NT2/D1 (cell line): ENCODE measurements around the gene ITLN2.
"Not testable (repeated sequence)": the region's sequence is repeated elsewhere in the genome, so short reads cannot be mapped to it uniquely, and the experiment has no call there.

ENCODE experiments used
- DNase-seq: peaks from one replicate; pipeline ENCODE4 v3.0.0-alpha.2; 2011; ENCODE audit warnings: low read depth, low spot score
- H3K27me3 ChIP-seq: 2 replicates; pipeline ENCODE4 v1.6.0; 2011; ENCODE audit warnings: mild to moderate bottlenecking; ENCODE audit not compliant: insufficient read length, insufficient read depth
- H3K36me3 ChIP-seq: 2 replicates; pipeline ENCODE4 v1.6.1; 2011; ENCODE audit warnings: mild to moderate bottlenecking, low read length, mixed read lengths; ENCODE audit not compliant: insufficient read depth, insufficient read length
- H3K4me1 ChIP-seq: 2 replicates; pipeline ENCODE4 v1.5.1; 2011; ENCODE audit not compliant: insufficient read depth, insufficient read length
- H3K4me3 ChIP-seq: 2 replicates; pipeline ENCODE4 v1.5.1; 2011; ENCODE audit warnings: low read depth; ENCODE audit not compliant: insufficient read length
- H3K9ac ChIP-seq: 2 replicates; pipeline ENCODE4 v1.6.0; 2011; ENCODE audit warnings: low read depth; ENCODE audit not compliant: insufficient read length
- H3K9me3 ChIP-seq: 2 replicates; pipeline ENCODE4 v1.5.1; 2011; ENCODE audit warnings: mild to moderate bottlenecking, low read length; ENCODE audit not compliant: insufficient read depth
- SUZ12 ChIP-seq: IDR thresholded peaks from 2 replicates; pipeline ENCODE4 v1.6.1; 2011; ENCODE audit not compliant: insufficient read length, insufficient read depth; ENCODE audit errors: extremely low read depth
- YY1 ChIP-seq: IDR thresholded peaks from 2 replicates; pipeline ENCODE4 v1.6.1; 2011; ENCODE audit not compliant: insufficient read length, insufficient read depth
- ZNF274 ChIP-seq: IDR thresholded peaks from 2 replicates; pipeline ENCODE4 v1.6.1; 2011; ENCODE audit warnings: mild to moderate bottlenecking, low read depth, low read length

The ITLN2 gene

GRCh38 chr1:160993544-160994193 is 39.1 kb upstream of the ITLN2 start:
- Histone ChIP-seq H3K9ac (no peak overlapping the region), H3K9me3 (no peaks in the 10 kb centered on the region), H3K4me1 (peaks cover 5% of the 10 kb centered on the region), H3K36me3 (peaks cover 22% of the 10 kb centered on the region), H3K27me3 (no peaks in the 10 kb centered on the region), H3K4me3 (no peak overlapping the region)
- TF ChIP-seq SUZ12: no peak
- TF ChIP-seq YY1: no peak
- TF ChIP-seq ZNF274: no peak
- DNase-seq: no peak

GRCh38 chr1:160992036-160992435 is 37.4 kb upstream of the ITLN2 start:
- DNase-seq, H3K9me3 ChIP-seq, H3K4me1 ChIP-seq, H3K36me3 ChIP-seq, H3K4me3 ChIP-seq, H3K9ac ChIP-seq, H3K27me3 ChIP-seq: not testable (repeated sequence)

- DNase-seq: peak; percentile 40
- H3K4me3 ChIP-seq: peak overlapping the region; percentile 2
- no peaks in the 10 kb centered on the region for H3K9me3 ChIP-seq
- peaks cover 9% of the 10 kb centered on the region for H3K4me1 ChIP-seq
- H3K36me3 ChIP-seq: no peaks in the 10 kb centered on the region
- peak overlapping the region; percentile 22 for H3K9ac ChIP-seq
- no peak for TF ChIP-seq SUZ12
- TF ChIP-seq ZNF274: no peak
- no peak for TF ChIP-seq YY1
- no peaks in the 10 kb centered on the region for H3K27me3 ChIP-seq
Observed at GRCh38 chr1:160987359-160988050, 32.9 kb upstream of the ITLN2 start.

GRCh38 chr1:160985723-160986122 is 31.1 kb upstream of the ITLN2 start:
- TF ChIP-seq SUZ12 (no peak), YY1 (no peak), ZNF274 (no peak)
- no peaks in the 10 kb centered on the region for H3K36me3 ChIP-seq
- no peaks in the 10 kb centered on the region for H3K27me3 ChIP-seq
- no peaks in the 10 kb centered on the region for H3K9me3 ChIP-seq
- no peak for DNase-seq
- no peak overlapping the region for H3K9ac ChIP-seq
- H3K4me1 ChIP-seq: peaks cover 9% of the 10 kb centered on the region
- H3K4me3 ChIP-seq: no peak overlapping the region

DNA sequence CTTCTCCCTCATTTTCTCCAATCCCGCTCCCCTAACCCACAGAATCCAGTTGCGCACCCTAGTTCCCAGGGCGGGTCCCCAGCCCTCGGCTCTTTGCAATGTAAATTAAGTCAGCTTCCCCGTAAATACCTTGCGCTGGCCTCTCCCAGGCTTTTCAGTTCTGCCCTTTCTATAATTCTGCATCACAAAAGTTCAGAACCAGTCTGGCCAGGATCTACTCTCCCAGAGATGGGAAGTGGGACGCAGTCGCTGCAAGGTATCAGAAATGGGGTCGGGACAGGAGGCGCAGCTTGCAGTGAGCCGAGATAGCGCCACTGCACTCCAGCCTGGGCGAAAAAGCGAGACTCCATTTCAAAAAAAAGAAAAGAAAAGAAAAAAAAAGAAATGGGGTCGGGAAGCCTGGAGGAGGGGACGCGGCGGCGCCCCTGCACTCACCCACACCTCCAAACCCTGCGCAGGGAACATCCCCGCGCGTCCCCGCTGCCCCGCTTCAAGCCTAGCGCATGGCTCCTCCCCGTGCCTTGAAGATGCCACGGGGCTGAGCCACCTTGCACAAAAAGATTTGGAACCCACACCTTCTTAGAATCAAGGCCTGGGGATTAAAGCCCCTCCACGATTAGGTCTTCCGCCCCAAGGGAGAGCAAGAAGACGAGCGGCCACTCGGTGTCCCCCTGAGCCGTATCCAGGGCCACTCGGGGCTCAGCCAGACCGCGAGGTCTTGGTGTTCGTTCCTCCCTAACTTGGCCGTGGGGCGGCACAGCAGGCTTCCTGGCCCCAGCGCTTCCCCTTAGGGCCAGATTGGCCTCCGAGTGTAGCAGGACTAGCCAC is 27.2 kb upstream of the ITLN2 start:
- peak overlapping the region; percentile 86 for H3K9ac ChIP-seq
- H3K4me3 ChIP-seq: peak overlapping the region; percentile 38
- peak; percentile 22 for TF ChIP-seq YY1
- TF ChIP-seq SUZ12: no peak
- no peak for TF ChIP-seq ZNF274

DNA sequence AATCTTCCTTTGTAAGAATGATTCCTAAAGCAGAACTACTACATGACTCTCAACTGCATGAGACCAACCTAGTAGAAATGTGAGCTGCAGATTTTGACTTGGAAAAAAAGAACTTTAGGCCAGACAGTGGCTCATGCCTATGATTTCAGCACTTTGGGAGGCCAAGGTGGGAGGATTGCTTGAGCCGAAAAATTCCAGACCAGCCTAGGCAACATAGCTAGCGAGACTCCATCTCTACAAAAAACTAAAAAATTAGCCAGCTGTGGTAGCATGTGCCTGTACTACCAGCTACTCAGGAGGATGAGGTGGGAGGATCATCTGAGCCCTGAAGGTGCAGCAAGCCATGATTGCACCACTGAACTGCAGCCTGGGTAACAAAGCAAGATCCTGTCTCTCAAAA is 24.7 kb upstream of the ITLN2 start:
- DNase-seq: no peak
- H3K36me3 ChIP-seq: no peaks in the 10 kb centered on the region
- H3K9me3 ChIP-seq: no peaks in the 10 kb centered on the region
- no peak overlapping the region for H3K9ac ChIP-seq
- no peaks in the 10 kb centered on the region for H3K27me3 ChIP-seq
- H3K4me3 ChIP-seq: no peak overlapping the region
- TF ChIP-seq ZNF274: no peak
- peaks cover 3% of the 10 kb centered on the region for H3K4me1 ChIP-seq

More for the DNA sequence above, 27.2 kb upstream of the ITLN2 start:
- Histone ChIP-seq H3K36me3 (no peaks in the 10 kb centered on the region), H3K27me3 (no peaks in the 10 kb centered on the region), H3K9me3 (no peaks in the 10 kb centered on the region), H3K4me1 (peaks cover 3% of the 10 kb centered on the region)
- peak; percentile 85 for DNase-seq

DNA sequence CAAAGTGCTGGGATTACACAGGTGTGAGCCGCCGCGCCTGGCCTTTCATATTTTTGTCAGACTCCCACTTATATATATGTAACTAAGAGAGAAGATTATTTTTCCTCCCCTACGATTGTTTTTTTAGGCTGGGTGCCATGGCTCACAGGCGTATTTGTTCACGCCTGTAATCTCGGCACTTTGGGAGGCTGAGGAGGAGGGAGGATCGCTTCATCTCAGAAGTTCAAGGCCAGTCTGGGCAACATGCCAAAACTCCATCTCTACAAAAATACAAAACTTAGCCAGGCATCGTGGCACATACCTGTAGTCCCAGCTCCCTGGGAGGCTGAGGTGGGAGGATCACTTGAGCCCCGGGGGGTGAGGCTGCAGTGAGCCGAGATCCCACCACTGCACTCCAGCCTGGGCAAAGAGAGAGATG is 23.9 kb upstream of the ITLN2 start:
- Histone ChIP-seq H3K9me3 (no peaks in the 10 kb centered on the region), H3K4me1 (peaks cover 3% of the 10 kb centered on the region), H3K27me3 (no peaks in the 10 kb centered on the region), H3K9ac (no peak overlapping the region), H3K4me3 (no peak overlapping the region), H3K36me3 (no peaks in the 10 kb centered on the region)
- no peak for TF ChIP-seq ZNF274
- no peak for TF ChIP-seq SUZ12
- TF ChIP-seq YY1: no peak
- DNase-seq: no peak
